Measurements from ENCODE around the gene TSPAN33. TPM values are rescaled to one million over a fixed set of nuclear protein-coding genes. Genes with fewer than 3 reads are reported as not detected.

The TSPAN33 gene
- total RNA-seq, 2 donors from 2014 or later: 3.8 to 9.7 TPM

DNA sequence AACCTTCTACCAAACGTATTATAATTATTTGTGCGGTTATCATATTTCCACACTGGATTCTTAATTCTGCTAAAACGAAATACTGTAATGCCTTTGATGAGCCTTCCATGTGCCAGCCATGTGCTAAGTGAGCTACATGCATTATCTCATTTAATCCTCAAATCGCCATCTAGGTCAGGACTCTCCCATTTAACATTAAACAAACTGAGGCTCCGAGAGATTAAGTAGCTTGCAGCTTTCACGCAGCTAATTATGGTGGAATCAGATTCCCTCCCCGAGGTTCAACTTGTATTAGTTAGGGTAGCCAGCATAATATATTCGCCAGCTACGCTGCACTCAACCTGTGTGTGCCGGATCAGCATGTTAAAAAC is 798 bp upstream of the TSPAN33 start:
- Histone ChIP-seq H3K4me3 (no peak overlapping the region), H3K4me1 (peaks cover 4% of the 10 kb centered on the region), H3K9ac (ENCODE audit: low read depth in 2 of 2, low read length in 2 of 2) (no peak overlapping the region), H3K36me3 (no peaks in the 10 kb centered on the region), H3K9me3 (no peaks in the 10 kb centered on the region), H3K27ac (no peak overlapping the region), H3K27me3 (no peaks in the 10 kb centered on the region)
- DNase-seq: no peak
- intact Hi-C loops (cut with DNase I): no loop called here
- TF ChIP-seq, protein P1, sequence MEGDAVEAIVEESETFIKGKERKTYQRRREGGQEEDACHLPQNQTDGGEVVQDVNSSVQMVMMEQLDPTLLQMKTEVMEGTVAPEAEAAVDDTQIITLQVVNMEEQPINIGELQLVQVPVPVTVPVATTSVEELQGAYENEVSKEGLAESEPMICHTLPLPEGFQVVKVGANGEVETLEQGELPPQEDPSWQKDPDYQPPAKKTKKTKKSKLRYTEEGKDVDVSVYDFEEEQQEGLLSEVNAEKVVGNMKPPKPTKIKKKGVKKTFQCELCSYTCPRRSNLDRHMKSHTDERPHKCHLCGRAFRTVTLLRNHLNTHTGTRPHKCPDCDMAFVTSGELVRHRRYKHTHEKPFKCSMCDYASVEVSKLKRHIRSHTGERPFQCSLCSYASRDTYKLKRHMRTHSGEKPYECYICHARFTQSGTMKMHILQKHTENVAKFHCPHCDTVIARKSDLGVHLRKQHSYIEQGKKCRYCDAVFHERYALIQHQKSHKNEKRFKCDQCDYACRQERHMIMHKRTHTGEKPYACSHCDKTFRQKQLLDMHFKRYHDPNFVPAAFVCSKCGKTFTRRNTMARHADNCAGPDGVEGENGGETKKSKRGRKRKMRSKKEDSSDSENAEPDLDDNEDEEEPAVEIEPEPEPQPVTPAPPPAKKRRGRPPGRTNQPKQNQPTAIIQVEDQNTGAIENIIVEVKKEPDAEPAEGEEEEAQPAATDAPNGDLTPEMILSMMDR (IDR thresholded peaks at IDR 0.05): no peak

DNA sequence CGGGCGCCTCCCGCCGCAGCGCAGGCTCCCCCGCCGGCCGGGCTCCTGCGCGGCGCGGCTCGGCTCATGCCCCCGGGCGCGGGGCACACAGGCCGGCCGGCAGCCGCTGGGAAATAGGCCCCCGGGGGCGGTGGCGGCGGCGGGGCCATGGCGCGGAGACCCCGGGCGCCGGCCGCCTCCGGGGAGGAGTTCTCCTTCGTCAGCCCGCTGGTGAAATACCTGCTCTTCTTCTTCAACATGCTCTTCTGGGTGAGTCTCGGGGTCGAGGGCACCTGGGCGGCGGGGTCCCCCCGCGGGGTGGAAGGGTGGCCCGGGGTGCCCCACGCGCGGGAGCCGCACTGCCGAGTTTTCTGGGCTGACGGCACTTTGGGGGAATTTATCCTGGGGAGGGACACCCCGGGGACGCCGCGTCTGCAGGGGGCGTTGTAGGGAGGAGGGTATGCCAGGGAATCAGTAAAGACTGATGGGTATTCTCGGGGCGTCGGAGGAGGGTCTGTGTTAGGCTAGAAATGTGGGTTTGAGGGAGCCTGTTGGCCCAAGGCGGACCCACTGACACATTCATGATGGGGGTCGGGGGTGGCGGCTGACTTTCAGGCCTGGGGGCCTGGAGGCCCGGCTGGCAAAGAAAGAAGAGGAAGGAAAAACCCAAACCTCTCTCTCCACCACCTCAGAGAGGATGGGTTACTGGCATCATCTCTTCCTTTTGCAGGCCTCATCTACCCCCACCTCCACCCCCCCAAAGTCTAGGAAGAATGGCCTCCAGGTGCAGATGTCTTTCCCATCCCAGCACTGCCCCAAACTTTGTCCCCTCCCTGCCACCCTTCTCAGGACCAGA is 544 bp downstream of the TSPAN33 start:
- H3K27ac ChIP-seq: no peak overlapping the region
- H3K4me3 ChIP-seq: peak overlapping the region; percentile 65
- no peaks in the 10 kb centered on the region for H3K27me3 ChIP-seq
- DNase-seq: no peak
- TF ChIP-seq, protein P1 (IDR thresholded peaks at IDR 0.05): no peak
- H3K4me1 ChIP-seq: peaks cover 4% of the 10 kb centered on the region
- intact Hi-C loops (cut with DNase I): no loop called here
- H3K9me3 ChIP-seq: no peaks in the 10 kb centered on the region
- peak overlapping the region; percentile 21 to 62 for H3K9ac ChIP-seq (ENCODE audit: low read depth in 2 of 2, low read length in 2 of 2)
- H3K36me3 ChIP-seq: no peaks in the 10 kb centered on the region

DNA sequence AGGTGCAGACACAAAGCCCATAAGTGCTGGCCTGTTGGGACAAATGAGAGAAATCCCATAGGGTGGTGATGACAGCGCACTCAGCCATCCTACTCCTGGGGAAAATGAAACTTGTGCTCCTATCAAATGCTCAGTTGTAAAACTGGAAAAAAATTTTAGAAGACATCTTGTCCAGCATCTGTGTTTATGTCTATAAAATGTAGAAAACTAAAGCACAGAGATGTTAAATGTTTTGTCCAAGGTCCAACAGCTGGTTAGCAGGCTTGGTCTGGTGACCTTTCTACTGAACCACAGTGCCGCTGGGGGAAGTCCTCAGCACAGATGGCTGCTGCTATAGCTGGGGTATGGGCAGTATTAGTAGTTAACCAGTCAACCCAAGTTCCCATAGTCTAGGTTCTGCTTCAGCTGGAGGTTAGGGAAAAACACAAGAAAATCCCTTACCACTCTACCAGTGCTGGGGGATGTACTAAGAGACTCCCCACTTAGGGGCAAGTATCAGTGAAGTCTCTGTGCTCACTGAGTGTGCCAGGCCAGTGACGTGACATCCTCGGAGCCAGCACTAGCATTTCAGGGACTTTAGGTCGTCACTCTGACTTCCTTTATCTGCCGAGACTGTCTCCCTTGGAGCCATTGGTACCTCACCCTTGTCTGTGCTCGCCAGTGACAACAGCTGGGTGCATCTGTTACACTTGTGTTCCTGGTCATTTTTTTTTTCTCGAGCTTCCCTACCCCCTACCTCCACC is 1.9 kb downstream of the TSPAN33 start:
- Histone ChIP-seq H3K4me1 (peaks cover 4% of the 10 kb centered on the region), H3K9ac (ENCODE audit: low read depth in 2 of 2, low read length in 2 of 2) (no peak overlapping the region), H3K36me3 (no peaks in the 10 kb centered on the region), H3K27ac (peak overlapping the region; percentile 17), H3K9me3 (no peaks in the 10 kb centered on the region), H3K4me3 (no peak overlapping the region), H3K27me3 (no peaks in the 10 kb centered on the region)
- no peak for DNase-seq
- TF ChIP-seq, protein P1 (IDR thresholded peaks at IDR 0.05): no peak
- intact Hi-C loops (cut with DNase I): no loop called here

DNA sequence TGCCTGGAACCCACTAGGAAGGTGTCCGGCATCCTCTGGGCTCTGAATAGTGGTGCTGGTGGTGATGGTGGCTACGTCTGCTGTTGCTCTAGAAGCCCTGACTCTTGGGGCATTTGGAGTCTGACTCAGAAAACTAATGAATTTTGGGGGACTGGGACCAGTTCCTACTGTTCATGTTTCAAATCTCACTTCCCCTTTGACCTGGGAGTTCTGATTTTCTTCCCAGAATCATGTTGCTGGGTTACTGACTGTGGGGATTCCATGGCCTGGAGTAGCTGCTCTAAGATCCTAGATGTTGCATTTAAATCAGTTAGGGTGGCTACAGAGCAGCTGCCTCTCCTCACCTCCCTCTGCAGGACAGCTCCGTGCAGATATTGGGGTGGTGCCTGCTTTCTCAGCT is 3.2 kb downstream of the TSPAN33 start:
- TF ChIP-seq, protein P1 (IDR thresholded peaks at IDR 0.05): no peak
- Histone ChIP-seq H3K36me3 (no peaks in the 10 kb centered on the region), H3K4me1 (peaks cover 4% of the 10 kb centered on the region), H3K27me3 (no peaks in the 10 kb centered on the region), H3K9me3 (no peaks in the 10 kb centered on the region), H3K4me3 (no peak overlapping the region), H3K27ac (peak overlapping the region; percentile 17), H3K9ac (ENCODE audit: low read depth in 2 of 2, low read length in 2 of 2) (no peak overlapping the region)
- intact Hi-C loops (cut with DNase I): no loop called here
- no peak for DNase-seq

DNA sequence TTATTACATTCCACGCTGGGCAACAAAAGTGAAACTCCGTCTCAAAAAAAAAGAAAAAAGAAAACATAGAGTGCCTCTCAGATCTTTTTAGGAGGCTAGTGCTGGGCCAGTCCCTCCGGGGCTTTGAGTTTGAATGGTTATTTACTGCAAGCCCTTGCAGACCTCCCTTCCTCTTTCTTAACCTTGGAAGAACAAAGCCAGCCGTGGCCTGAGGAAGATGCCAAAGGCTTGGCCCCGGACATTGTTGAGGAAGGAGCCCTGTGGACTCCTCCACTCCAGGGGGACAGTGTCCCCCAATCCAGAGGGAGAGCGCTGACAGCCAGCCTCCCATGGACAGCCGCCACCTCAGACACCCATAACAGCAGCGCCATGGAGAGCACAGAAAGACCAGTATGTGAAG is 5.0 kb downstream of the TSPAN33 start:
- intact Hi-C loops (cut with DNase I): no loop called here
- H3K36me3 ChIP-seq: no peaks in the 10 kb centered on the region
- no peak overlapping the region for H3K27ac ChIP-seq
- H3K4me3 ChIP-seq: no peak overlapping the region
- TF ChIP-seq, protein P1 (IDR thresholded peaks at IDR 0.05): no peak
- H3K9ac ChIP-seq (ENCODE audit: low read depth in 2 of 2, low read length in 2 of 2): no peak overlapping the region
- no peaks in the 10 kb centered on the region for H3K27me3 ChIP-seq
- H3K9me3 ChIP-seq: no peaks in the 10 kb centered on the region
- no peaks in the 10 kb centered on the region for H3K4me1 ChIP-seq
- no peak for DNase-seq
